Measurements from ENCODE around the gene FBXO36. TPM values are rescaled to one million over a fixed set of nuclear protein-coding genes. Genes with fewer than 3 reads are reported as not detected.
A peak's percentile ranks its signal among the peaks of the same experiment; 100 is the strongest.

FBXO36 gene
- total RNA-seq, 1 donor, result 5.5 TPM

- H3K4me3 ChIP-seq (ENCODE audit: low read depth, low read length), result no peak overlapping the region
- no peak for DNase-seq (ENCODE audit: low read depth)
- no peak for TF ChIP-seq CTCF (IDR thresholded peaks at IDR 0.05; ENCODE audit: insufficient read depth, low read length)
Measured at GRCh38 chr2:230023313-230023712, 101.0 kb downstream of the FBXO36 start.

GRCh38 chr2:230042195-230042594, 119.9 kb downstream of the FBXO36 start:
- DNase-seq (ENCODE audit: low read depth), result peak; percentile 44
- no peak for TF ChIP-seq CTCF (IDR thresholded peaks at IDR 0.05; ENCODE audit: insufficient read depth, low read length)
- H3K4me3 ChIP-seq (ENCODE audit: low read depth, low read length), result no peak overlapping the region

GRCh38 chr2:230043025-230043424, 120.7 kb downstream of the FBXO36 start:
- DNase-seq (ENCODE audit: low read depth), result no peak
- TF ChIP-seq CTCF (IDR thresholded peaks at IDR 0.05; ENCODE audit: insufficient read depth, low read length), result no peak
- H3K4me3 ChIP-seq (ENCODE audit: low read depth, low read length), result no peak overlapping the region

- no peak for TF ChIP-seq CTCF (IDR thresholded peaks at IDR 0.05; ENCODE audit: insufficient read depth, low read length)
- no peak overlapping the region for H3K4me3 ChIP-seq (ENCODE audit: low read depth, low read length)
- DNase-seq (ENCODE audit: low read depth), result no peak
Measured at GRCh38 chr2:230043461-230043860, 121.2 kb downstream of the FBXO36 start.

- H3K4me3 ChIP-seq (ENCODE audit: low read depth, low read length), result no peak overlapping the region
- no peak for DNase-seq (ENCODE audit: low read depth)
- no peak for TF ChIP-seq CTCF (IDR thresholded peaks at IDR 0.05; ENCODE audit: insufficient read depth, low read length)
Measured at GRCh38 chr2:230046491-230046890, 124.2 kb downstream of the FBXO36 start.

- no peak overlapping the region for H3K4me3 ChIP-seq (ENCODE audit: low read depth, low read length)
- DNase-seq (ENCODE audit: low read depth), result no peak
- no peak for TF ChIP-seq CTCF (IDR thresholded peaks at IDR 0.05; ENCODE audit: insufficient read depth, low read length)
Measured at GRCh38 chr2:230048010-230048671, 125.8 kb downstream of the FBXO36 start.

GRCh38 chr2:230050136-230050535, 127.8 kb downstream of the FBXO36 start:
- no peak for TF ChIP-seq CTCF (IDR thresholded peaks at IDR 0.05; ENCODE audit: insufficient read depth, low read length)
- no peak overlapping the region for H3K4me3 ChIP-seq (ENCODE audit: low read depth, low read length)
- no peak for DNase-seq (ENCODE audit: low read depth)

Measured in fibroblast of the aortic adventitia (primary cell).